Measurements from ENCODE around the gene GPNMB. TPM values are rescaled to one million over a fixed set of nuclear protein-coding genes. Genes with fewer than 3 reads are reported as not detected.

GPNMB gene
- total RNA-seq, 1 experiment from 2014 or later = 17.4 TPM

DNA sequence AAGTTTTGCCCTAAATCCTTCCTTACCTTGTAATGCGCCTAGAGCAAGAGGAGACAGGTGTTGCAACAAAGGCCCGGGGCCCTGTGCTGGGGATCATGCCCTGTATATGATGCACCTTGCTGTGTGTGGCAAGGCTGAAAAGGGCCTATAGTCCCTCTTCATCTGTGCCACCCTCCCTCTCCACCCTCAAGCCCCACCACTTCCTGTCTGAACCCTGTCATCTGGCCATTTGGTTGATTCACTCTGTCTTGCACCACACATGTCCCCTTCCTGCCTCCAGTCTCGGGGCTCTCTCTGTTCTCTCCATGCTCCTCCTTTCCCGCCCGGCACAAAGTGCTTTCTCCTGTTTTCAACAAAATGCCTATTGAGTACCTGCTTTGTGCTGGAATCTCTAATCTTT lies 41.0 kb downstream of the GPNMB start:
- Histone ChIP-seq H3K36me3 (ENCODE audit: low read depth) (no peaks in the 10 kb centered on the region), H4K20me1 (ENCODE audit: insufficient read depth) (no peaks in the 10 kb centered on the region), H3K4me2 (no peak overlapping the region), H3K4me3 (no peak overlapping the region), H3K27me3 (ENCODE audit: insufficient read depth, low read depth) (no peaks in the 10 kb centered on the region), H3K79me2 (ENCODE audit: low read depth) (no peaks in the 10 kb centered on the region), H3K4me1 (replicated peaks; ENCODE audit: insufficient read depth) (no peaks in the 10 kb centered on the region), H3K9me2 (ENCODE audit: insufficient read depth) (no peaks in the 10 kb centered on the region), H2AFZ (no peak overlapping the region), H3K27ac (no peak overlapping the region), H3F3A (ENCODE audit: insufficient read depth, low read depth) (0 out of 2 replicates have a peak, but pooled peaks cover 3% of the 10 kb centered on the region), H3K9me3 (ENCODE audit: insufficient read depth, low read depth) (no peaks in the 10 kb centered on the region)
- TF ChIP-seq, protein P1, sequence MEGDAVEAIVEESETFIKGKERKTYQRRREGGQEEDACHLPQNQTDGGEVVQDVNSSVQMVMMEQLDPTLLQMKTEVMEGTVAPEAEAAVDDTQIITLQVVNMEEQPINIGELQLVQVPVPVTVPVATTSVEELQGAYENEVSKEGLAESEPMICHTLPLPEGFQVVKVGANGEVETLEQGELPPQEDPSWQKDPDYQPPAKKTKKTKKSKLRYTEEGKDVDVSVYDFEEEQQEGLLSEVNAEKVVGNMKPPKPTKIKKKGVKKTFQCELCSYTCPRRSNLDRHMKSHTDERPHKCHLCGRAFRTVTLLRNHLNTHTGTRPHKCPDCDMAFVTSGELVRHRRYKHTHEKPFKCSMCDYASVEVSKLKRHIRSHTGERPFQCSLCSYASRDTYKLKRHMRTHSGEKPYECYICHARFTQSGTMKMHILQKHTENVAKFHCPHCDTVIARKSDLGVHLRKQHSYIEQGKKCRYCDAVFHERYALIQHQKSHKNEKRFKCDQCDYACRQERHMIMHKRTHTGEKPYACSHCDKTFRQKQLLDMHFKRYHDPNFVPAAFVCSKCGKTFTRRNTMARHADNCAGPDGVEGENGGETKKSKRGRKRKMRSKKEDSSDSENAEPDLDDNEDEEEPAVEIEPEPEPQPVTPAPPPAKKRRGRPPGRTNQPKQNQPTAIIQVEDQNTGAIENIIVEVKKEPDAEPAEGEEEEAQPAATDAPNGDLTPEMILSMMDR (conservative IDR thresholded peaks at IDR 0.05) = no peak
- TF ChIP-seq EZH2 (IDR thresholded peaks at IDR 0.05; ENCODE audit: low read depth) = no peak
- ChIA-PET POLR2A (ENCODE audit: unreplicated experiment) (no interaction called here), CTCF (no interaction called here)
- no peak for DNase-seq
- intact Hi-C loops (cut with micrococcal nuclease; ENCODE audit: unreplicated experiment) = no loop called here
- BruUV-seq (replicated peaks) = no TSS peak

GRCh38 chr7:23290993-23291392 lies 44.4 kb downstream of the GPNMB start:
- ChIA-PET CTCF (no interaction called here), POLR2A (ENCODE audit: unreplicated experiment) (no interaction called here)
- Histone ChIP-seq H3K9me2 (ENCODE audit: insufficient read depth) (no peaks in the 10 kb centered on the region), H3F3A (ENCODE audit: insufficient read depth, low read depth) (0 out of 2 replicates have a peak, but pooled peaks cover 3% of the 10 kb centered on the region), H3K9me3 (ENCODE audit: insufficient read depth, low read depth) (no peaks in the 10 kb centered on the region), H3K4me1 (replicated peaks; ENCODE audit: insufficient read depth) (no peaks in the 10 kb centered on the region), H3K27ac (no peak overlapping the region), H3K79me2 (ENCODE audit: low read depth) (no peaks in the 10 kb centered on the region), H4K20me1 (ENCODE audit: insufficient read depth) (no peaks in the 10 kb centered on the region), H3K4me2 (no peak overlapping the region), H2AFZ (no peak overlapping the region), H3K4me3 (no peak overlapping the region), H3K36me3 (ENCODE audit: low read depth) (no peaks in the 10 kb centered on the region), H3K27me3 (ENCODE audit: insufficient read depth, low read depth) (no peaks in the 10 kb centered on the region)
- no peak for TF ChIP-seq EZH2 (IDR thresholded peaks at IDR 0.05; ENCODE audit: low read depth)
- TF ChIP-seq, protein P1 (conservative IDR thresholded peaks at IDR 0.05) = no peak
- DNase-seq = no peak
- BruUV-seq (replicated peaks) = no TSS peak
- intact Hi-C loops (cut with micrococcal nuclease; ENCODE audit: unreplicated experiment) = no loop called here

- ChIA-PET CTCF (interaction anchor here (0.6 kb wide), 1 partner anchor 1187 kb away, joined by 3 read pairs; no protein-coding TSS in a partner anchor), POLR2A (ENCODE audit: unreplicated experiment) (interaction anchor here (0.5 kb wide), 1 partner anchor 186 kb away, joined by 4 read pairs; no protein-coding TSS in a partner anchor)
- H2AFZ ChIP-seq = no peak overlapping the region
These were observed 45.5 kb downstream of the GPNMB start for GRCh38 chr7:23291957-23292560.

More at GRCh38 chr7:23291957-23292560, 45.5 kb downstream of the GPNMB start:
- no TSS peak for BruUV-seq (replicated peaks)
- intact Hi-C loops (cut with micrococcal nuclease; ENCODE audit: unreplicated experiment) = no loop called here
- Histone ChIP-seq H3K36me3 (ENCODE audit: low read depth) (no peaks in the 10 kb centered on the region), H3K4me2 (no peak overlapping the region), H3K9me2 (ENCODE audit: insufficient read depth) (no peaks in the 10 kb centered on the region), H3K27me3 (ENCODE audit: insufficient read depth, low read depth) (no peaks in the 10 kb centered on the region), H3K4me1 (replicated peaks; ENCODE audit: insufficient read depth) (no peaks in the 10 kb centered on the region), H3K4me3 (no peak overlapping the region), H3K79me2 (ENCODE audit: low read depth) (no peaks in the 10 kb centered on the region), H3F3A (ENCODE audit: insufficient read depth, low read depth) (0 out of 2 replicates have a peak, but pooled peaks cover 3% of the 10 kb centered on the region), H3K27ac (no peak overlapping the region), H4K20me1 (ENCODE audit: insufficient read depth) (no peaks in the 10 kb centered on the region), H3K9me3 (ENCODE audit: insufficient read depth, low read depth) (no peaks in the 10 kb centered on the region)
- TF ChIP-seq, protein P1 (conservative IDR thresholded peaks at IDR 0.05) = no peak
- no peak for TF ChIP-seq EZH2 (IDR thresholded peaks at IDR 0.05; ENCODE audit: low read depth)
- DNase-seq = no peak
